ENCODE data around the gene TUBA1C. TPM values are rescaled to one million over a fixed set of nuclear protein-coding genes. Genes with fewer than 3 reads are reported as not detected.
"Not testable (repeated sequence)": the region's sequence is repeated elsewhere in the genome, so short reads cannot be mapped to it uniquely, and the experiment has no call there.

The TUBA1C gene
- total RNA-seq, 1 donor, result 839 TPM

- DNase-seq (ENCODE audit: low read depth), result no peak
- TF ChIP-seq CTCF (IDR thresholded peaks at IDR 0.05; ENCODE audit: insufficient read depth, low read length), result no peak
- H3K4me3 ChIP-seq (ENCODE audit: low read depth, low read length), result peak overlapping the region; percentile 14
Observed at GRCh38 chr12:49233842-49234526, 30.9 kb upstream of the TUBA1C start.

DNA sequence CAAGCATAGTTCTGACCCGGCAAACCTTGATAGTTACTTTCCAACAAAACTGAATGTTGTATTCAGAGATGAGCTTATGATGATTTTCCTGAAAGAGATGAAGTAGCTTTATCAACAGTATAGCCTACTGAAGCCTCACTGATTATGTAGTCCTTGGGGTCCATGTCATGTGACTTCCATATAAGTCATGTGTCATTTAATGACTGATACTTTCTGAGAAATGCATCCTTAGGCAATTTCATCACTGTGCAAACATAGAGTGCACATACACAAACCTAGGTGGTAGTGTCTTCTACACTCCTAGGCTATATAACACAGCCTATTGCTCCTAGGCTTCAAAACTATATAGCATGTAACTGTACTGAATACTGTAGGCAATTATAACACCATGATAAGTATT lies 28.5 kb upstream of the TUBA1C start:
- H3K4me3 ChIP-seq (ENCODE audit: low read depth, low read length), result no peak overlapping the region
- no peak for DNase-seq (ENCODE audit: low read depth)
- TF ChIP-seq CTCF (IDR thresholded peaks at IDR 0.05; ENCODE audit: insufficient read depth, low read length), result no peak

DNA sequence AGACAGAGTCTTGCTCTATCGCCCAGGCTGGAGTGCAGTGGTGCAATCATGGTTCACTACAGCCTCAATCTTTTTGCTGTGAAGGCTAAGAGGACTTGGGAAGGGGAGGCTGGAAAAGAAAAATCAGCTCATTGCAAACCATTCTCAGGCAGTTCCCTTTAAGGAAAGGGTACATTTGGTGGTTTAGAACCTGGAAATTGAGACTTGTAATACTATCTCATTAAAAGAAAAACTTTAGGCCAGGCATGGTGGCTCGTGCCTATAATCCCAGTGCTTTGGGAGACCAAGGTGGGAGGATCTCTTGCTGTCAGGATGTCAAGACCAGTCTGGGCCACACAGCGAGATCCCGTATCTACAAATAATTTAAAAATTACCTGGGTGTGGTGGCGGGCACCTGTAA lies 21.3 kb upstream of the TUBA1C start:
- DNase-seq (ENCODE audit: low read depth), result no peak
- H3K4me3 ChIP-seq (ENCODE audit: low read depth, low read length), result no peak overlapping the region
- TF ChIP-seq CTCF (IDR thresholded peaks at IDR 0.05; ENCODE audit: insufficient read depth, low read length), result no peak

DNA sequence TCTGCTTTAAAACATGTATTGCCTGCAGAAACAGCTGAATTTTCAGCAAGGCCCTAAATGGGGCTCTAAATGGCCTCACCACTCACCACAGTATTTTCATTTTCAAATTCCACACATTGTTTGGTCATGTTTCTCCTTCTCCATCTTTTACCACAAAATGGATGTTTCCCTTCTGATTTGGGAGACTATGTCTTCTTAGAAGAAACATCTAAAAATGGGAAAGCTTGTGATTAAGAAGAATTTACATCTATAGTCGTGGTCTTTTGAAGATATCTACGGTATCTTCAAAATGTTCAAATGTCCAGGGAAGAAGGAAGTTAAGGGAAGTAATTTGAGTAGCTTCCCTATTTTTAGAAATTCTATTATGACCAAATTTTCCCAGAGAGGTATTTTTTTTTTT lies 20.7 kb upstream of the TUBA1C start:
- H3K4me3 ChIP-seq (ENCODE audit: low read depth, low read length), result no peak overlapping the region
- DNase-seq (ENCODE audit: low read depth), result peak; percentile 69
- TF ChIP-seq CTCF (IDR thresholded peaks at IDR 0.05; ENCODE audit: insufficient read depth, low read length), result no peak

GRCh38 chr12:49251357-49251756 lies 13.5 kb upstream of the TUBA1C start:
- no peak for DNase-seq (ENCODE audit: low read depth)

GRCh38 chr12:49253033-49253623 lies 11.8 kb upstream of the TUBA1C start:
- TF ChIP-seq CTCF (IDR thresholded peaks at IDR 0.05; ENCODE audit: insufficient read depth, low read length), result no peak
- no peak for DNase-seq (ENCODE audit: low read depth)
- no peak overlapping the region for H3K4me3 ChIP-seq (ENCODE audit: low read depth, low read length)

More at GRCh38 chr12:49251357-49251756, 13.5 kb upstream of the TUBA1C start:
- no peak overlapping the region for H3K4me3 ChIP-seq (ENCODE audit: low read depth, low read length)
- no peak for TF ChIP-seq CTCF (IDR thresholded peaks at IDR 0.05; ENCODE audit: insufficient read depth, low read length)

DNA sequence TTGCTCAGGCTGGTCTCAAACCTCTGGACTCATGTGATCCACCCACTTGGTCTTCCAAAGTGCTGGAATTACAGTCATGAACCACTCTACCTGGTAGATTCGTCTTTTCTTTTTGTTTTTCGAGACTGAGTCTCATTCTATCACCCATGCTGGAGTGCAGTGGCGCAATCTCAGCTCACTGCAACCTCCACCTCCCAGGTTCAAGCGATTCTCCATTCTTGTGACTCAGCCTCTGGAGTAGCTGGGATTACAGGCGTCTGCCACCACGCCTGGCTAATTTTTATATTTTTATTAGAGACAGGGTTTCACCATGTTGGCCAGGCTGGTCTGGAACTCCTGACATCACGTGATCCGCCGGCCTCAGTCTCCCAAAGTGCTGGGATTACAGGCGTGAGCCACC lies 9.4 kb upstream of the TUBA1C start:
- not testable (repeated sequence) for DNase-seq (ENCODE audit: low read depth); H3K4me3 ChIP-seq (ENCODE audit: low read depth, low read length)

Data from fibroblast of the aortic adventitia (primary cell).